ENCODE measurements around the gene RPP40. TPM values are rescaled to one million over a fixed set of nuclear protein-coding genes. Genes with fewer than 3 reads are reported as not detected.

Gene RPP40
- total RNA-seq, 1 donor from 2014 or later = not detected

DNA sequence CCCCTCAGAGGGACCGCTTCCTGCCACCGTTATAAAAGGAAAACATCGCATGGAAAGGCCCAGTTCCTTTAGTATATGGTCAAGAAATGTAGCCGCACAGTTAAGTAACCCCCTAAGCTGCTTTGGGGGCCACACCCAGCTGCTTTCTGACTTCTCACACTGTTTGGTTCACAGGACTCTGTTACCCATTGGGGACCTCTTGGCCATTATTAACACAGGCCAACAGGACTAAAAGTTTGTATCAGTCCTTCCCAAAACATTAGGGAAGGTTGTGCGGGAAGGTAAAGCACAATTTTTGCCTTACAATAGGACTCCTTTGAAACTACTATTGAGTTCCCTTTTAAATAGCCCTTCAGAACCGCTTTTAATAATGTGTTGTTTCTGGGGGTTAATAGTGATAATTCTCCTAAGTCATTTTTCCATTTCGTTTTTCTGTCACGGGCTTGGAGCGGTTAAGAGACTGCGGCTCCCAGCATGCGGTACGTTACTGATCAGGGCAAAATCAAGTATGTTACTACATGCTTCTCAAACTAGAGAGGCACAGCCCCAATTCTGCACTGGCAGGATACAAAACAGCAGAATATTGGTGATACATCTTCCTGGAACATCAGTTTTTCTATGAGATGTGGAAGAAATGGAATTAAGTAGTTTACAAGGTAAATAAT lies 668 bp upstream of the RPP40 start:
- peak overlapping the region; percentile 56 to 71 for H3K4me3 ChIP-seq
- no peaks in the 10 kb centered on the region for H3K27me3 ChIP-seq
- TF ChIP-seq, protein P1, sequence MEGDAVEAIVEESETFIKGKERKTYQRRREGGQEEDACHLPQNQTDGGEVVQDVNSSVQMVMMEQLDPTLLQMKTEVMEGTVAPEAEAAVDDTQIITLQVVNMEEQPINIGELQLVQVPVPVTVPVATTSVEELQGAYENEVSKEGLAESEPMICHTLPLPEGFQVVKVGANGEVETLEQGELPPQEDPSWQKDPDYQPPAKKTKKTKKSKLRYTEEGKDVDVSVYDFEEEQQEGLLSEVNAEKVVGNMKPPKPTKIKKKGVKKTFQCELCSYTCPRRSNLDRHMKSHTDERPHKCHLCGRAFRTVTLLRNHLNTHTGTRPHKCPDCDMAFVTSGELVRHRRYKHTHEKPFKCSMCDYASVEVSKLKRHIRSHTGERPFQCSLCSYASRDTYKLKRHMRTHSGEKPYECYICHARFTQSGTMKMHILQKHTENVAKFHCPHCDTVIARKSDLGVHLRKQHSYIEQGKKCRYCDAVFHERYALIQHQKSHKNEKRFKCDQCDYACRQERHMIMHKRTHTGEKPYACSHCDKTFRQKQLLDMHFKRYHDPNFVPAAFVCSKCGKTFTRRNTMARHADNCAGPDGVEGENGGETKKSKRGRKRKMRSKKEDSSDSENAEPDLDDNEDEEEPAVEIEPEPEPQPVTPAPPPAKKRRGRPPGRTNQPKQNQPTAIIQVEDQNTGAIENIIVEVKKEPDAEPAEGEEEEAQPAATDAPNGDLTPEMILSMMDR (IDR thresholded peaks at IDR 0.05) = no peak
- intact Hi-C loops (cut with DNase I) = loop anchor here (1.0 to 10.0 kb wide), 7 partner anchors 20 to 867 kb away; partner anchors contain the start of gene ECI2
- no peaks in the 10 kb centered on the region for H3K9me3 ChIP-seq
- H3K4me1 ChIP-seq = no peaks in the 10 kb centered on the region
- H3K27ac ChIP-seq = peak overlapping the region; percentile 92 to 95
- no peaks in the 10 kb centered on the region for H3K36me3 ChIP-seq
- DNase-seq (ENCODE audit: low spot score in 2 of 2) = no peak

DNA sequence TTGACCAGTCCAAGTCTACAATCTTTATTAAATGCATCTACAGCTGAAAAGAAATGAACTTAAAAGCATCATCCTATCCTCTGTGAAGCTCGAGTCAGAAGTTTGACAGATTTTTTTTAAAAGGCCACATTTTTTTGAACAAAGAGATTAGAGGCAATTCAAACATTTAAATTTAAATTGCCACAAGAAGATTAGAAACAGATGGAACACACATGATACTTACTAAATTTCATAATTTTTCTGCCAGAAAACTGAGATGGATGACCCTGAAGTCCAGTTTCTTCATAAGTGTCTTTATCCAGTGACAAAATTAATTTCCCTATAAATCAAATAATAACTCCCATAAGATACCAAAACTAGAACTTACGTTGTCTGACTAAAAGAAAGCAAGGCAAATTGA lies 4.3 kb downstream of the RPP40 start:
- Histone ChIP-seq H3K4me3 (no peak overlapping the region), H3K36me3 (peaks cover 0 to 20% of the 10 kb centered on the region in 2 donors), H3K27me3 (no peaks in the 10 kb centered on the region), H3K4me1 (no peaks in the 10 kb centered on the region), H3K9me3 (no peaks in the 10 kb centered on the region), H3K27ac (no peak overlapping the region)
- DNase-seq (ENCODE audit: low spot score in 2 of 2) = no peak
- intact Hi-C loops (cut with DNase I) = no loop called here
- TF ChIP-seq, protein P1 (IDR thresholded peaks at IDR 0.05) = no peak

DNA sequence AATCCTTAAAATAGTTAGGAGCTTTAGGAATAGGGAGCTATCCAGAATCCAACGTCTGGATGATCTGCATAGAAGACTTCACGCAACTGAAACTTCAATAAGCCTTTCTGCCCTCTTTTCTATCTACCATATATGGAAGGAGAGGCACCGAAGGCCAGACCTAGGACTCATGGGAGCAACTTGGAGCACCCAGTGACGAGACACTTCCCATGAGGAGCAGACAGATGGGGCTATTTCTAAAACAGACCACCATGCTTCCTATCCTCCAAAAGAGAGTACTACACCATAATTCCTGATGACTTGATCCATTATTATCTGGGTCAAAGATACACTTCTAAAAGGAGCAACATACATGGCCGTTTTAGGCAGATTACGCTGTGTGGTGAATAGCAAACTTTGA lies 6.0 kb downstream of the RPP40 start:
- Histone ChIP-seq H3K4me3 (no peak overlapping the region), H3K36me3 (peaks cover 2 to 20% of the 10 kb centered on the region in 2 donors), H3K9me3 (no peaks in the 10 kb centered on the region), H3K27me3 (no peaks in the 10 kb centered on the region), H3K27ac (no peak overlapping the region), H3K4me1 (no peaks in the 10 kb centered on the region)
- intact Hi-C loops (cut with DNase I) = no loop called here
- no peak for DNase-seq (ENCODE audit: low spot score in 2 of 2)
- TF ChIP-seq, protein P1 (IDR thresholded peaks at IDR 0.05) = no peak

DNA sequence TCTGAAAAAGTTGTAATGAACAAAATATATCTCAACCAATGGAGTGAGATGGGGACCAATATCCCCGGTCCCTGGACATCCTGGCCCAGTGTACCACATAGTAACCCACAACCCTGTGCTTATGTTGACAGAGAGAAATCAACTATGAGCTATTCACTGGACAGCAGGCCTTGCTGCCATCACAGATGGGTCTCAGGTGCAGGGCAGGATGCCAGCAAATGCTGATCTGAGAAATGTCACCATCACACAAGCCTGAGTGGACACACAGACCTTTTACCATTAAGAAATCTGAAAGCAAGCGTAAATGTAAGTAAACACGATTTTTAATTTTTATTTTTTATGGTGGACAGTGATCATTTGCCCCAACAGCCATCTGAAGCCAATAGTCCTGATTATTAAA lies 9.1 kb downstream of the RPP40 start:
- no peaks in the 10 kb centered on the region for H3K4me1 ChIP-seq
- TF ChIP-seq, protein P1 (IDR thresholded peaks at IDR 0.05) = no peak
- H3K4me3 ChIP-seq = no peak overlapping the region
- H3K27ac ChIP-seq = no peak overlapping the region
- H3K36me3 ChIP-seq = peaks cover 2 to 20% of the 10 kb centered on the region in 2 donors
- DNase-seq (ENCODE audit: low spot score in 2 of 2) = no peak
- H3K27me3 ChIP-seq = no peaks in the 10 kb centered on the region
- H3K9me3 ChIP-seq = no peaks in the 10 kb centered on the region
- intact Hi-C loops (cut with DNase I) = no loop called here

DNA sequence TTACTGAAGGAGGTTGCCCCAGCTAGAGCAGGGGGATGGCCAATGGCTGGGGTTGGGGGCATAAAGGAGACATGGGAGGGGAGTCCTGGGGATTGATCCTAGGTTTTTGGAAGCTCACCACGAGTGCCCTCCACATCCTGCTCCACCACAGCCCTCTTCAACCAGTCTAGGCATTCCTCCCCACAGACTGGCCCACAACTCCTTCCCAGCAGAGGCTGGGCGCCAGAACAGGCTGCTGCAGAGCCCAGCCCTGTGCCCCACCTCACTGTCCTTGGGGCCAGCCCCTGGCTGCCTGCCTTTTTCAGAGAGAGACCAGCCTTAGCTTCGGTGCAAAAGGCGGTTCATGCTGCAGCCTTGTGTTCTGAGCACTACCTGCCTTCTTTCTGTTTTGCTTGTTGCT lies 16.4 kb downstream of the RPP40 start:
- H3K36me3 ChIP-seq = no peaks in the 10 kb centered on the region
- TF ChIP-seq, protein P1 (IDR thresholded peaks at IDR 0.05) = no peak

More for the DNA sequence above, 16.4 kb downstream of the RPP40 start:
- H3K27me3 ChIP-seq = no peaks in the 10 kb centered on the region
- H3K9me3 ChIP-seq = no peaks in the 10 kb centered on the region
- intact Hi-C loops (cut with DNase I) = no loop called here
- no peak for DNase-seq (ENCODE audit: low spot score in 2 of 2)
- H3K27ac ChIP-seq = no peak overlapping the region
- H3K4me1 ChIP-seq = no peaks in the 10 kb centered on the region
- H3K4me3 ChIP-seq = no peak overlapping the region
